DND-41 (cell line): ENCODE data around the gene UCN2.

Source experiments
- ATAC-seq: fragments of 200-7000 bp; cut with Tn5 transposase; 3 replicates; pipeline ENCODE4 v1.9.1; 2021; ENCODE audit warnings: low read depth; ENCODE audit not compliant: insufficient read depth
- DNase-seq: peaks from one replicate; pipeline ENCODE4 v3.0.0-alpha.2; 2020
- H2AFZ ChIP-seq: 2 replicates; pipeline ENCODE4 v1.6.0; 2012; ENCODE audit warnings: low read depth, low read length
- H3K27ac ChIP-seq: 2 replicates; pipeline ENCODE4 v1.5.1; 2012; ENCODE audit warnings: low read length, inconsistent platforms
- H3K27me3 ChIP-seq: fragments of 200-600 bp; sonication (generic); 2 replicates; pipeline ENCODE4 v1.6.0; 2012; ENCODE audit warnings: low read length, mild to moderate bottlenecking, inconsistent platforms; ENCODE audit not compliant: insufficient read depth, poor library complexity
- H3K36me3 ChIP-seq: 2 replicates; pipeline ENCODE4 v1.5.1; 2012; ENCODE audit warnings: low read length, inconsistent platforms; ENCODE audit not compliant: insufficient read depth
- H3K4me1 ChIP-seq: 2 replicates; pipeline ENCODE4 v1.5.1; 2012; ENCODE audit warnings: mild to moderate bottlenecking, low read length; ENCODE audit not compliant: insufficient read depth
- H3K4me2 ChIP-seq: 2 replicates; pipeline ENCODE4 v1.6.0; 2012; ENCODE audit warnings: mild to moderate bottlenecking, moderate library complexity, low read length, inconsistent platforms; ENCODE audit not compliant: insufficient read depth
- H3K4me3 ChIP-seq, 2 experiments: fragments of 200-600 bp in 1 of 2; shearing (Covaris generic) in 1 of 2; 2 replicates each; pipeline ENCODE4 v1.5.1; 2012 to 2016; ENCODE audit warnings: inconsistent platforms in 2 of 2, low read length in 2 of 2, mild to moderate bottlenecking in 2 of 2, low read depth in 1 of 2, moderate library complexity in 1 of 2
- H3K79me2 ChIP-seq: 2 replicates; pipeline ENCODE4 v1.6.0; 2012; ENCODE audit warnings: low read length, inconsistent platforms; ENCODE audit not compliant: insufficient read depth
- H3K9ac ChIP-seq: 2 replicates; pipeline ENCODE4 v1.6.0; 2012; ENCODE audit warnings: low read depth, mild to moderate bottlenecking, inconsistent platforms, low read length, moderate library complexity
- H3K9me3 ChIP-seq: 2 replicates; pipeline ENCODE4 v1.5.1; 2012; ENCODE audit warnings: low read length, moderate library complexity, mild to moderate bottlenecking, inconsistent platforms; ENCODE audit not compliant: insufficient read depth, severe bottlenecking
- H4K20me1 ChIP-seq: 2 replicates; pipeline ENCODE4 v1.6.0; 2012; ENCODE audit warnings: low read length; ENCODE audit not compliant: insufficient read depth
- CTCF ChIP-seq: IDR thresholded peaks from 2 replicates; pipeline ENCODE4 v1.5.1; 2012; ENCODE audit warnings: borderline replicate concordance, low read length, moderate library complexity, mild to moderate bottlenecking; ENCODE audit not compliant: poor library complexity, severe bottlenecking; ENCODE audit errors: extremely low read depth
- EZH2 ChIP-seq: IDR thresholded peaks from 3 replicates; pipeline ENCODE4 v1.6.1; 2012; ENCODE audit warnings: borderline replicate concordance, low read depth, mild to moderate bottlenecking, moderate library complexity, low read length, inconsistent platforms; ENCODE audit not compliant: severe bottlenecking

The UCN2 gene

GRCh38 chr3:48562367-48563095, 1.1 kb downstream of the UCN2 start:
- Histone ChIP-seq H3K79me2 (no peaks in the 10 kb centered on the region), H3K9me3 (no peaks in the 10 kb centered on the region), H3K4me2 (no peak overlapping the region), H3K4me1 (peaks cover 9% of the 10 kb centered on the region), H3K27me3 (no peaks in the 10 kb centered on the region), H4K20me1 (no peaks in the 10 kb centered on the region; the same call in 1 of the 2 replicates), H3K27ac (no peak overlapping the region), H2AFZ (no peak overlapping the region), H3K9ac (no peak overlapping the region; the same call in 1 of the 2 replicates), H3K4me3 (no peak overlapping the region), H3K36me3 (no peaks in the 10 kb centered on the region)
- no peak for TF ChIP-seq EZH2
- TF ChIP-seq CTCF = no peak
- DNase-seq (no peak), ATAC-seq (no peak)

GRCh38 chr3:48561045-48561736, 2.4 kb downstream of the UCN2 start:
- TF ChIP-seq CTCF (no peak), EZH2 (no peak)
- no peaks in the 10 kb centered on the region; the same call in 1 of the 2 replicates for H4K20me1 ChIP-seq
- H3K4me3 ChIP-seq = no peak overlapping the region
- H3K79me2 ChIP-seq = no peaks in the 10 kb centered on the region
- no peak overlapping the region for H2AFZ ChIP-seq
- no peaks in the 10 kb centered on the region for H3K9me3 ChIP-seq
- peaks cover 19% of the 10 kb centered on the region for H3K4me1 ChIP-seq
- DNase-seq (no peak), ATAC-seq (no peak)
- H3K36me3 ChIP-seq = no peaks in the 10 kb centered on the region
- H3K27me3 ChIP-seq = no peaks in the 10 kb centered on the region
- H3K9ac ChIP-seq = no peak overlapping the region
- no peak overlapping the region for H3K27ac ChIP-seq
- no peak overlapping the region for H3K4me2 ChIP-seq

- Histone ChIP-seq H3K9ac (no peak overlapping the region), H3K4me1 (peaks cover 25% of the 10 kb centered on the region), H2AFZ (no peak overlapping the region), H3K4me2 (no peak overlapping the region), H3K27ac (no peak overlapping the region), H3K79me2 (no peaks in the 10 kb centered on the region), H3K9me3 (no peaks in the 10 kb centered on the region), H3K36me3 (no peaks in the 10 kb centered on the region), H3K4me3 (no peak overlapping the region), H4K20me1 (no peaks in the 10 kb centered on the region; the same call in 1 of the 2 replicates), H3K27me3 (no peaks in the 10 kb centered on the region)
- ATAC-seq = no peak
- TF ChIP-seq EZH2 = no peak
- TF ChIP-seq CTCF = no peak
- DNase-seq = no peak
Observed at GRCh38 chr3:48560648-48561018, 2.9 kb downstream of the UCN2 start.
